HG02885 (cell line): ENCODE measurements around the gene DMD.

ENCODE experiments used
- ATAC-seq: cut with Tn5 transposase; IDR thresholded peaks from one replicate; pipeline ENCODE4 v1.9.1; 2021; ENCODE audit warnings: mild to moderate bottlenecking; ENCODE audit not compliant: unreplicated experiment, poor library complexity

DMD gene

GRCh38 chrX:31293409-31293808 is 1917.9 kb downstream of the DMD start:
- ATAC-seq, result peak; percentile 78

- no peak for ATAC-seq
These were observed 1920.2 kb downstream of the DMD start for GRCh38 chrX:31291131-31291530.

GRCh38 chrX:31287861-31288260 is 1923.5 kb downstream of the DMD start:
- ATAC-seq, result no peak

GRCh38 chrX:31280580-31280979 is 1930.8 kb downstream of the DMD start:
- peak; percentile 41 for ATAC-seq

- ATAC-seq, result no peak
These were observed 1932.0 kb downstream of the DMD start for GRCh38 chrX:31279359-31279758.

GRCh38 chrX:31272472-31272775 is 1938.9 kb downstream of the DMD start:
- no peak for ATAC-seq

GRCh38 chrX:31271615-31272471 is 1939.5 kb downstream of the DMD start:
- no peak for ATAC-seq

- ATAC-seq, result no peak
These were observed 1941.4 kb downstream of the DMD start for GRCh38 chrX:31269914-31270313.

- ATAC-seq, result no peak
These were observed 1943.0 kb downstream of the DMD start for GRCh38 chrX:31268359-31268758.

- peak; percentile 97 for ATAC-seq
These were observed 1944.9 kb downstream of the DMD start for GRCh38 chrX:31266203-31267076.

- ATAC-seq, result no peak
These were observed 1946.0 kb downstream of the DMD start for GRCh38 chrX:31265383-31265782.

- no peak for ATAC-seq
These were observed 1951.0 kb downstream of the DMD start for GRCh38 chrX:31260351-31260750.

- ATAC-seq, result no peak
These were observed 1953.2 kb downstream of the DMD start for GRCh38 chrX:31258166-31258565.

GRCh38 chrX:31255310-31256033 is 1955.9 kb downstream of the DMD start:
- ATAC-seq, result no peak

- ATAC-seq, result no peak
These were observed 1959.2 kb downstream of the DMD start for GRCh38 chrX:31252133-31252532.

GRCh38 chrX:31251336-31251735 is 1960.0 kb downstream of the DMD start:
- no peak for ATAC-seq

- ATAC-seq, result no peak
These were observed 1965.6 kb downstream of the DMD start for GRCh38 chrX:31245714-31246113.

GRCh38 chrX:31243804-31244203 is 1967.5 kb downstream of the DMD start:
- no peak for ATAC-seq

GRCh38 chrX:31240982-31241381 is 1970.4 kb downstream of the DMD start:
- ATAC-seq, result no peak

- ATAC-seq, result no peak
These were observed 1974.2 kb downstream of the DMD start for GRCh38 chrX:31237189-31237588.

- peak; percentile 59 for ATAC-seq
These were observed 1975.1 kb downstream of the DMD start for GRCh38 chrX:31236231-31236630.
